H9 (cell line): ENCODE measurements around the gene MGMT. TPM values are rescaled to one million over a fixed set of nuclear protein-coding genes. Genes with fewer than 3 reads are reported as not detected.

Experiments
- DNase-seq: peaks from one replicate; pipeline ENCODE4 v3.0.0-alpha.2; 2017
- H2AFZ ChIP-seq: one replicate; pipeline ENCODE4 v1.6.1; 2013; ENCODE audit warnings: mild to moderate bottlenecking, low read length, control low read depth, moderate library complexity
- H2AK5ac ChIP-seq: 2 replicates; pipeline ENCODE4 v1.6.1; 2013; ENCODE audit warnings: low read length, control low read depth, mixed read lengths; ENCODE audit not compliant: insufficient read length
- H2BK120ac ChIP-seq: one replicate; pipeline ENCODE4 v1.6.1; 2013; ENCODE audit warnings: low read depth, mild to moderate bottlenecking, low read length, control low read depth, inconsistent platforms; ENCODE audit not compliant: poor library complexity, severe bottlenecking
- H2BK12ac ChIP-seq: 2 replicates; pipeline ENCODE4 v1.6.1; 2013; ENCODE audit warnings: low read length, control low read depth, mixed read lengths, low read depth; ENCODE audit not compliant: insufficient read length
- H2BK15ac ChIP-seq: 2 replicates; pipeline ENCODE4 v1.6.1; 2013; ENCODE audit warnings: low read depth, low read length, control low read depth
- H2BK20ac ChIP-seq: one replicate; pipeline ENCODE4 v1.6.1; 2013; ENCODE audit warnings: low read depth, mild to moderate bottlenecking, low read length, control low read depth, inconsistent platforms; ENCODE audit not compliant: poor library complexity, severe bottlenecking
- H2BK5ac ChIP-seq: 2 replicates; pipeline ENCODE4 v1.6.1; 2013; ENCODE audit warnings: low read length, control low read depth, mixed read lengths; ENCODE audit not compliant: insufficient read length
- H3K14ac ChIP-seq: 2 replicates; pipeline ENCODE4 v1.6.1; 2013; ENCODE audit warnings: low read length, control low read depth; ENCODE audit not compliant: insufficient read depth
- H3K18ac ChIP-seq: 2 replicates; pipeline ENCODE4 v1.6.1; 2013; ENCODE audit warnings: low read depth, mild to moderate bottlenecking, mixed read lengths, low read length, control low read depth; ENCODE audit not compliant: insufficient read length
- H3K23ac ChIP-seq: 2 replicates; pipeline ENCODE4 v1.6.1; 2013; ENCODE audit warnings: low read length, control low read depth, mixed read lengths, low read depth; ENCODE audit not compliant: insufficient read length
- H3K23me2 ChIP-seq: 2 replicates; pipeline ENCODE4 v1.6.1; 2013; ENCODE audit warnings: low read depth, mild to moderate bottlenecking, mixed read lengths, low read length, control low read depth; ENCODE audit not compliant: insufficient read length, poor library complexity, severe bottlenecking
- H3K27ac ChIP-seq: 2 replicates; pipeline ENCODE4 v1.5.1; 2013; ENCODE audit warnings: low read length, control low read depth, mixed read lengths, low read depth; ENCODE audit not compliant: insufficient read length
- H3K27me3 ChIP-seq: 2 replicates; pipeline ENCODE4 v1.6.1; 2013; ENCODE audit warnings: low read length, control low read depth, inconsistent platforms; ENCODE audit not compliant: insufficient read depth
- H3K4ac ChIP-seq: 2 replicates; pipeline ENCODE4 v1.6.1; 2013; ENCODE audit warnings: low read depth, mild to moderate bottlenecking, control low read depth, inconsistent platforms, low read length, moderate library complexity
- H3K4me1 ChIP-seq: 2 replicates; pipeline ENCODE4 v1.6.1; 2013; ENCODE audit warnings: low read length, control low read depth, inconsistent platforms; ENCODE audit not compliant: insufficient read depth
- H3K4me2 ChIP-seq: 2 replicates; pipeline ENCODE4 v1.6.1; 2013; ENCODE audit warnings: low read length, control low read depth, mixed read lengths; ENCODE audit not compliant: insufficient read length, insufficient read depth
- H3K56ac ChIP-seq: 2 replicates; pipeline ENCODE4 v1.6.1; 2013; ENCODE audit warnings: low read depth, mild to moderate bottlenecking, mixed read lengths, low read length, control low read depth; ENCODE audit not compliant: insufficient read length
- H3K79me1 ChIP-seq: 2 replicates; pipeline ENCODE4 v1.6.1; 2013; ENCODE audit warnings: low read depth, mild to moderate bottlenecking, moderate library complexity, low read length, control low read depth, inconsistent platforms; ENCODE audit not compliant: insufficient read depth, poor library complexity, severe bottlenecking
- H3K79me2 ChIP-seq: 2 replicates; pipeline ENCODE4 v1.6.1; 2013; ENCODE audit warnings: low read length, control low read depth, inconsistent platforms; ENCODE audit not compliant: insufficient read depth
- H3K9ac ChIP-seq: 2 replicates; pipeline ENCODE4 v1.6.1; 2013; ENCODE audit warnings: low read length, control low read depth, mixed read lengths; ENCODE audit not compliant: insufficient read length; ENCODE audit errors: extremely low read depth
- H3K9me3 ChIP-seq: one replicate; pipeline ENCODE4 v1.6.1; 2013; ENCODE audit warnings: low read depth, low read length, inconsistent platforms; ENCODE audit not compliant: control insufficient read depth
- H3T11ph ChIP-seq: one replicate; pipeline ENCODE4 v1.6.1; 2013; ENCODE audit warnings: mild to moderate bottlenecking, low read length, control low read depth, inconsistent platforms
- H4K20me1 ChIP-seq: one replicate; pipeline ENCODE4 v1.6.1; 2013; ENCODE audit not compliant: control insufficient read depth, insufficient read length, insufficient read depth
- H4K5ac ChIP-seq: 2 replicates; pipeline ENCODE4 v1.6.1; 2013; ENCODE audit warnings: low read depth, mild to moderate bottlenecking, mixed read lengths, low read length, control low read depth; ENCODE audit not compliant: insufficient read length
- H4K8ac ChIP-seq: replicated peaks from 2 replicates; pipeline ENCODE4 v1.6.1; 2013; ENCODE audit warnings: low read length, control low read depth, mixed read lengths, low read depth; ENCODE audit not compliant: insufficient read length
- H4K91ac ChIP-seq: 2 replicates; pipeline ENCODE4 v1.6.1; 2013; ENCODE audit warnings: low read depth, mild to moderate bottlenecking, moderate library complexity, mixed read lengths, low read length, control low read depth; ENCODE audit not compliant: insufficient read length
- H3K27ac Mint-ChIP-seq, 3 experiments: 2 replicates in 2 of 3; 3 replicates in 1 of 3; pipeline ENCODE4 v1.8.0; 2020 to 2021; ENCODE audit warnings: mixed read lengths in 3 of 3, mild to moderate bottlenecking in 1 of 3, moderate library complexity in 1 of 3
- H3K27me3 Mint-ChIP-seq: 2 replicates; pipeline ENCODE4 v1.8.0; 2021; ENCODE audit warnings: low read depth, mild to moderate bottlenecking, moderate library complexity, mixed read lengths
- H3K36me3 Mint-ChIP-seq, 3 experiments: 2 replicates in 2 of 3; 3 replicates in 1 of 3; pipeline ENCODE4 v1.8.0; 2020 to 2021; ENCODE audit warnings: low read depth in 3 of 3, mixed read lengths in 3 of 3; ENCODE audit not compliant: insufficient read depth in 1 of 3
- H3K4me1 Mint-ChIP-seq, 2 experiments: 2 replicates each; pipeline ENCODE4 v1.8.0; 2020; ENCODE audit warnings: mixed read lengths in 2 of 2
- H3K4me3 Mint-ChIP-seq, 2 experiments: 2 replicates in 1 of 2; 3 replicates in 1 of 2; pipeline ENCODE4 v1.8.0; 2020 to 2021; ENCODE audit warnings: mild to moderate bottlenecking in 2 of 2, mixed read lengths in 2 of 2, moderate library complexity in 1 of 2
- H3K9me3 Mint-ChIP-seq, 2 experiments: 2 replicates in 1 of 2; 3 replicates in 1 of 2; pipeline ENCODE4 v1.8.0; 2020; ENCODE audit warnings: mild to moderate bottlenecking in 2 of 2, mixed read lengths in 2 of 2, moderate library complexity in 1 of 2
- CTCF ChIP-seq: fragments of 200-600 bp; sonication (generic); conservative IDR thresholded peaks from 3 replicates; pipeline ENCODE4 v1.8.0; 2021; ENCODE audit warnings: antibody characterized with exemption, mild to moderate bottlenecking
- WGBS: extraction: QIAGEN DNeasy Blood & Tissue Kit; methylation state at CpG from one replicate; pipeline ENCODE4 v1.1.7; 2013; ENCODE audit warnings: missing lambda C conversion rate, low lambda C conversion rate, mixed read lengths; ENCODE audit not compliant: insufficient read length; ENCODE audit errors: extremely low coverage; 5-methylcytosine and 5-hydroxymethylcytosine counted together
- total RNA-seq: library from RNA; stranded (reverse); gene quantifications from 2 replicates; pipeline ENCODE4 v1.2.1, GENCODE V29; 2021

MGMT gene
- total RNA-seq, 1 experiment from 2014 or later = 18.4 TPM

- Histone ChIP-seq H2BK120ac (no peak overlapping the region), H3K4me1 (no peaks in the 10 kb centered on the region; the same call in 1 of the 2 replicates), H2BK5ac (no peak overlapping the region), H3K23me2 (no peaks in the 10 kb centered on the region), H3K79me1 (no peaks in the 10 kb centered on the region), H3K9me3 (no peaks in the 10 kb centered on the region), H3K14ac (0 out of 2 replicates have a peak overlapping the region, but pooled peaks have one; percentile 44), H4K5ac (no peak overlapping the region), H3K27ac (no peak overlapping the region), H3K23ac (no peak overlapping the region), H2BK20ac (no peak overlapping the region), H4K20me1 (no peaks in the 10 kb centered on the region), H2BK15ac (no peak overlapping the region), H3K18ac (no peak overlapping the region), H3T11ph (no peak overlapping the region), H3K27me3 (no peaks in the 10 kb centered on the region), H2AFZ (no peak overlapping the region), H3K4me2 (no peak overlapping the region), H4K91ac (no peak overlapping the region), H3K56ac (no peak overlapping the region), H4K8ac (no peak overlapping the region), H3K79me2 (no peaks in the 10 kb centered on the region), H2AK5ac (no peak overlapping the region), H2BK12ac (no peak overlapping the region), H3K9ac (no peak overlapping the region), H3K4ac (no peak overlapping the region)
- Mint-ChIP-seq H3K27ac (no peak overlapping the region; a peak in 1 of 7 replicates), H3K36me3 (peaks cover 20 to 23% (median 23%) of the 10 kb centered on the region in 3 experiments), H3K4me3 (no peak overlapping the region), H3K4me1 (peaks cover 2 to 5% of the 10 kb centered on the region in 2 experiments), H3K9me3 (peaks cover 18 to 19% of the 10 kb centered on the region in 2 experiments), H3K27me3 (no peaks in the 10 kb centered on the region)
- no peak for DNase-seq
- no CpG with 5 or more reads among the region's 9 CpGs for WGBS
- no peak for TF ChIP-seq CTCF
Measured at GRCh38 chr10:129500617-129501339, 33.7 kb downstream of the MGMT start.
